Measurements from ENCODE around the gene XAGE3. TPM values are rescaled to one million over a fixed set of nuclear protein-coding genes. Genes with fewer than 3 reads are reported as not detected.
"Not testable (repeated sequence)": the region's sequence is repeated elsewhere in the genome, so short reads cannot be mapped to it uniquely, and the experiment has no call there.

Gene XAGE3
- total RNA-seq, 1 donor from 2014 or later = not detected

- not testable (repeated sequence) for H3K4me3 Mint-ChIP-seq; H3K27ac Mint-ChIP-seq; DNase-seq (ENCODE audit: extremely low spot score, unreplicated experiment); H3K9me3 Mint-ChIP-seq; H3K4me1 Mint-ChIP-seq (ENCODE audit: unreplicated experiment); H3K36me3 Mint-ChIP-seq
- peaks cover 14% of the 10 kb centered on the region for H3K27me3 Mint-ChIP-seq
Observed at GRCh38 chrX:52876386-52876785, 8.5 kb upstream of the XAGE3 start.

- H3K27ac Mint-ChIP-seq; H3K9me3 Mint-ChIP-seq; H3K36me3 Mint-ChIP-seq; DNase-seq (ENCODE audit: extremely low spot score, unreplicated experiment); H3K4me1 Mint-ChIP-seq (ENCODE audit: unreplicated experiment); H3K4me3 Mint-ChIP-seq: not testable (repeated sequence)
- H3K27me3 Mint-ChIP-seq = peaks cover 14% of the 10 kb centered on the region
Observed at GRCh38 chrX:52875436-52875835, 7.6 kb upstream of the XAGE3 start.

GRCh38 chrX:52874661-52875060 is 6.8 kb upstream of the XAGE3 start:
- Mint-ChIP-seq H3K27ac (no peak overlapping the region), H3K9me3 (no peaks in the 10 kb centered on the region), H3K4me1 (ENCODE audit: unreplicated experiment) (no peaks in the 10 kb centered on the region), H3K4me3 (no peak overlapping the region), H3K27me3 (peaks cover 17% of the 10 kb centered on the region), H3K36me3 (no peaks in the 10 kb centered on the region)
- no peak for DNase-seq (ENCODE audit: extremely low spot score, unreplicated experiment)
- TF ChIP-seq CTCF (conservative IDR thresholded peaks at IDR 0.05) = no peak

- not testable (repeated sequence) for H3K9me3 Mint-ChIP-seq; DNase-seq (ENCODE audit: extremely low spot score, unreplicated experiment); H3K4me3 Mint-ChIP-seq; H3K27ac Mint-ChIP-seq; H3K36me3 Mint-ChIP-seq; H3K4me1 Mint-ChIP-seq (ENCODE audit: unreplicated experiment)
- peaks cover 21% of the 10 kb centered on the region for H3K27me3 Mint-ChIP-seq
Observed at GRCh38 chrX:52873825-52874224, 5.9 kb upstream of the XAGE3 start.

- Mint-ChIP-seq H3K27ac (no peak overlapping the region), H3K4me1 (ENCODE audit: unreplicated experiment) (no peaks in the 10 kb centered on the region), H3K36me3 (no peaks in the 10 kb centered on the region), H3K9me3 (no peaks in the 10 kb centered on the region), H3K27me3 (peaks cover 15% of the 10 kb centered on the region), H3K4me3 (no peak overlapping the region)
- no peak for DNase-seq (ENCODE audit: extremely low spot score, unreplicated experiment)
- TF ChIP-seq CTCF (conservative IDR thresholded peaks at IDR 0.05) = no peak
Observed at GRCh38 chrX:52870046-52870445, 2.2 kb upstream of the XAGE3 start.

- H3K36me3 Mint-ChIP-seq = no peaks in the 10 kb centered on the region
- no peak overlapping the region for H3K27ac Mint-ChIP-seq
- no peak overlapping the region for H3K4me3 Mint-ChIP-seq
- TF ChIP-seq CTCF (conservative IDR thresholded peaks at IDR 0.05) = no peak
- H3K4me1 Mint-ChIP-seq (ENCODE audit: unreplicated experiment) = no peaks in the 10 kb centered on the region
- peaks cover 8% of the 10 kb centered on the region for H3K27me3 Mint-ChIP-seq
- no peaks in the 10 kb centered on the region for H3K9me3 Mint-ChIP-seq
- DNase-seq (ENCODE audit: extremely low spot score, unreplicated experiment) = no peak
Observed at GRCh38 chrX:52865343-52865998, 2.4 kb downstream of the XAGE3 start.

GRCh38 chrX:52856991-52857525 is 10.8 kb downstream of the XAGE3 start:
- H3K27me3 Mint-ChIP-seq; H3K9me3 Mint-ChIP-seq; H3K4me3 Mint-ChIP-seq; H3K4me1 Mint-ChIP-seq (ENCODE audit: unreplicated experiment); DNase-seq (ENCODE audit: extremely low spot score, unreplicated experiment); H3K27ac Mint-ChIP-seq; H3K36me3 Mint-ChIP-seq: not testable (repeated sequence)
